Endothelial cell of umbilical vein (primary cell): ENCODE results near the gene MKRN1. TPM values are rescaled to one million over a fixed set of nuclear protein-coding genes. Genes with fewer than 3 reads are reported as not detected.

ENCODE experiments used
- BruUV-seq: library from RNA; stranded (reverse); fragments of 400-500 nt; replicated peaks from 2 replicates; lab custom pipeline; 2021; lab: Mats Ljungman, UMichigan
- CTCF ChIA-PET: fragments of 300-600, 350-600 bp; sonication (Branson Sonifier 250); formaldehyde crosslinking; loops from one replicate; lab custom pipeline; 2021; ENCODE audit warnings: antibody characterized with exemption, inconsistent platforms; lab: Charles Lee
- POLR2A ChIA-PET: fragments of 300-600, 350-600 bp; sonication (Branson Sonifier 250); formaldehyde crosslinking; loops from one replicate; lab custom pipeline; 2021; ENCODE audit warnings: antibody characterized with exemption, inconsistent platforms; lab: Charles Lee
- DNase-seq: peaks from one replicate; pipeline ENCODE4 v3.0.0-alpha.2; 2011; ENCODE audit warnings: low read depth, low spot score
- FAIRE-seq: peaks from 2 replicates; lab custom pipeline; 2011; peaks lifted over from hg19 to GRCh38; lab: Jason Lieb, UNC
- H2AFZ ChIP-seq: 2 replicates; pipeline ENCODE4 v1.6.0; 2012; ENCODE audit warnings: low read depth, low read length, control low read depth, inconsistent platforms
- H3K27ac ChIP-seq: 2 replicates; pipeline ENCODE4 v1.5.1; 2011; ENCODE audit warnings: low read depth, mild to moderate bottlenecking, control low read depth, low read length, moderate library complexity; ENCODE audit not compliant: insufficient read depth
- H3K27me3 ChIP-seq, 2 experiments: 2 replicates each; pipeline versions ENCODE4 v1.6.0 to v1.6.1; 2011; ENCODE audit warnings: low read length in 2 of 2, mixed read lengths in 1 of 2; ENCODE audit not compliant: control insufficient read depth in 2 of 2, insufficient read depth in 2 of 2
- H3K36me3 ChIP-seq, 2 experiments: 2 replicates in 1 of 2; 3 replicates in 1 of 2; pipeline ENCODE4 v1.5.1; 2011; ENCODE audit warnings: low read length in 2 of 2, mild to moderate bottlenecking in 1 of 2, moderate library complexity in 1 of 2; ENCODE audit not compliant: control insufficient read depth in 2 of 2, insufficient read depth in 2 of 2; ENCODE audit errors: extremely low read depth in 1 of 2
- H3K4me1 ChIP-seq: 3 replicates; pipeline ENCODE4 v1.5.1; 2011; ENCODE audit warnings: mild to moderate bottlenecking, low read length; ENCODE audit not compliant: control insufficient read depth, insufficient read depth; ENCODE audit errors: extremely low read depth
- H3K4me2 ChIP-seq: 2 replicates; pipeline ENCODE4 v1.6.1; 2011; ENCODE audit warnings: low read length, control low read depth, mixed read lengths; ENCODE audit not compliant: insufficient read depth
- H3K4me3 ChIP-seq, 3 experiments: fragments of 200-600 bp in 1 of 3; sonication (generic), shearing (Covaris generic) in 1 of 3; replicated peaks in 1 of 3; 2 replicates each; pipeline ENCODE4 v1.5.1; 2011 to 2016; ENCODE audit warnings: control low read depth in 3 of 3, low read length in 3 of 3, mild to moderate bottlenecking in 2 of 3, inconsistent platforms in 1 of 3, low read depth in 1 of 3, moderate library complexity in 1 of 3; ENCODE audit not compliant: insufficient read depth in 1 of 3
- H3K79me2 ChIP-seq: 2 replicates; pipeline ENCODE4 v1.6.0; 2012; ENCODE audit warnings: low read length, inconsistent platforms; ENCODE audit not compliant: control insufficient read depth, insufficient read depth
- H3K9ac ChIP-seq: replicated peaks from 2 replicates; pipeline ENCODE3; 2011; ENCODE audit warnings: low read length, control low read depth; ENCODE audit not compliant: insufficient read depth; ENCODE audit errors: extremely low read depth
- H3K9me1 ChIP-seq: replicated peaks from 3 replicates; pipeline ENCODE4 v1.6.0; 2011; ENCODE audit warnings: mild to moderate bottlenecking, low read length; ENCODE audit not compliant: control insufficient read depth, insufficient read depth; ENCODE audit errors: extremely low read depth
- H3K9me3 ChIP-seq: replicated peaks from 2 replicates; pipeline ENCODE4 v1.5.1; 2012; ENCODE audit warnings: low read length, inconsistent platforms; ENCODE audit not compliant: control insufficient read depth, insufficient read depth
- H4K20me1 ChIP-seq: replicated peaks from 2 replicates; pipeline ENCODE3; 2011; ENCODE audit warnings: mild to moderate bottlenecking, low read length; ENCODE audit not compliant: control insufficient read depth, insufficient read depth; ENCODE audit errors: extremely low read depth
- CTCF ChIP-seq, 2 donors: IDR thresholded peaks; 1 replicate in 1 of 2; 2 replicates in 1 of 2; pipeline ENCODE4 v1.5.1; 2011; ENCODE audit warnings: low read length in 2 of 2, mild to moderate bottlenecking in 2 of 2, moderate library complexity in 2 of 2, control low read depth in 1 of 2, inconsistent platforms in 1 of 2, low read depth in 1 of 2; ENCODE audit not compliant: insufficient read depth in 1 of 2; ENCODE audit errors: extremely low read depth in 1 of 2
- EZH2 ChIP-seq: IDR thresholded peaks from 2 replicates; pipeline ENCODE4 v1.6.1; 2012; ENCODE audit warnings: borderline replicate concordance, low read depth, mild to moderate bottlenecking, moderate library complexity, low read length, inconsistent platforms; ENCODE audit not compliant: severe bottlenecking
- FOS ChIP-seq: IDR thresholded peaks from 2 replicates; pipeline ENCODE4 v1.6.1; 2011; ENCODE audit warnings: mild to moderate bottlenecking, low read length, moderate library complexity, borderline replicate concordance; ENCODE audit not compliant: insufficient read depth
- GATA2 ChIP-seq: IDR thresholded peaks from 2 replicates; pipeline ENCODE4 v1.7.0; 2011; ENCODE audit warnings: low read depth, mild to moderate bottlenecking, moderate library complexity, mixed read lengths, low read length; ENCODE audit not compliant: insufficient read length, insufficient read depth
- JUN ChIP-seq: IDR thresholded peaks from 2 replicates; pipeline ENCODE4 v1.6.1; 2011; ENCODE audit warnings: borderline replicate concordance, low read depth; ENCODE audit not compliant: insufficient read length, insufficient read depth
- MAX ChIP-seq: IDR thresholded peaks from 2 replicates; pipeline ENCODE4 v1.6.1; 2011; ENCODE audit not compliant: insufficient read depth, insufficient read length
- MYC ChIP-seq: IDR thresholded peaks from one replicate; pipeline ENCODE4 v1.6.1; 2011; ENCODE audit warnings: mild to moderate bottlenecking, low read depth, low read length
- POLR2AphosphoS5 ChIP-seq: IDR thresholded peaks from 2 replicates; pipeline ENCODE4 v1.6.1; 2012; ENCODE audit warnings: low read depth, mild to moderate bottlenecking, control low read depth, low read length, moderate library complexity; ENCODE audit not compliant: insufficient read depth
- dilution Hi-C: fragments of 300-500 bp; cut with MboI; formaldehyde crosslinking; loops from one replicate; pipeline ENCODE4 v1.15.0; 2019; ENCODE audit warnings: low sequenced_read_pairs; ENCODE audit not compliant: extremely low pct_ligation_motif_present
- intact Hi-C: fragments of 100-400 bp; cut with micrococcal nuclease; formaldehyde crosslinking; loops from one replicate; pipeline ENCODE4 v1.10.0; 2022
- polyA plus RNA-seq, 4 experiments: library from polyadenylated mRNA; depleted of rRNA in 3 of 4; stranded (reverse) in 3 of 4; unstranded in 1 of 4; fragments of >200 nt; gene quantifications; 2 replicates each; pipeline versions ENCODE4 v1.2.1 to v1.2.3, GENCODE V29; 2011 to 2012; ENCODE audit warnings: missing spikeins in 1 of 4
- total RNA-seq: library from RNA; stranded (reverse); gene quantifications from 2 replicates; pipeline ENCODE4 v1.2.3, GENCODE V29; 2021

Gene MKRN1
- total and polyA plus RNA-seq, 2 donors (not counting 3 experiments of a cell fraction or from before 2014, with no cell fraction given) = 24.9 to 52.2 TPM

DNA sequence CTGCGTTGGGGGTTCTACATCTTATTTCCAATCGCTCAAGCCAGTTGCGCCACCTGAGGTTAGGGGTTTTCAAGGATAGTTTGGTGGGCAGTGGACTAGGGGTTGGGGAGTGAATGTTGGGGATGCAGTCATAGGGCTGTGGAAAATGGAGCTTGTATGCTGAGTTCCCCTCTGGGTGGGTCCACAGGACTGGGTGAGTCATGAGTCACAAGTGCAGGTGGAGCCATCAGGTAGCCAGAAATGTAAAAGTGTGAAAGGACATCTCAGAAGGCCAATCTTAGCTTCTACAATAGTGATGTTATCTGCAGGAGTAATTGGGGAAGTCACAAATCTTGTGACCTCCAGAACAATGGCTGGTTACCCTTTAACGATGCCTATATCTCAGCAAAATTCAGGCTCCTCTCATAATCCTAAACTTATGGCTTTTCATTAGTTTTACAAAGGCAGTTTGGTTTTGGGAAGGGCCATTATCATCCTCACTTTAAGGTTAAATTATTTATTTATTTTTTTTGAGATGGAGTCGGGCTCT, 18.0 kb upstream of the MKRN1 start:
- TF ChIP-seq JUN (no peak), FOS (no peak), MYC (no peak), EZH2 (no peak), MAX (no peak), GATA2 (no peak), POLR2AphosphoS5 (no peak), CTCF (IDR thresholded peaks at IDR 0.05; ENCODE audit: extremely low read depth in 1 of 2, insufficient read depth in 1 of 2, low read depth in 1 of 2, low read length in 2 of 2) (no peak)
- H3K27me3 ChIP-seq = no peaks in the 10 kb centered on the region
- CTCF ChIA-PET = no interaction called here
- H3K79me2 ChIP-seq = no peaks in the 10 kb centered on the region
- no peaks in the 10 kb centered on the region for H4K20me1 ChIP-seq
- intact Hi-C loops (no loop called here), dilution Hi-C loops (no loop called here)
- DNase-seq (no peak), FAIRE-seq (no peak)
- no peaks in the 10 kb centered on the region for H3K9me3 ChIP-seq
- H3K9me1 ChIP-seq = no peaks in the 10 kb centered on the region
- H3K4me2 ChIP-seq = no peak overlapping the region
- no peak overlapping the region for H3K9ac ChIP-seq
- BruUV-seq = no TSS peak
- H2AFZ ChIP-seq = no peak overlapping the region
- no peak overlapping the region for H3K27ac ChIP-seq
- POLR2A ChIA-PET = no interaction called here
- no peak overlapping the region for H3K4me3 ChIP-seq
- H3K36me3 ChIP-seq = no peaks in the 10 kb centered on the region
- H3K4me1 ChIP-seq = no peaks in the 10 kb centered on the region
